Neural cell (in vitro differentiated cells): Measurements from ENCODE around the gene CCS. TPM values are rescaled to one million over a fixed set of nuclear protein-coding genes. Genes with fewer than 3 reads are reported as not detected.
"Not testable (repeated sequence)": the region's sequence is repeated elsewhere in the genome, so short reads cannot be mapped to it uniquely, and the experiment has no call there.

Experiments used
- H2AFZ ChIP-seq: fragments of 200-600, 300-800 bp; sonication (generic), shearing (Covaris generic); 2 replicates; pipeline ENCODE4 v1.6.0; 2014; ENCODE audit warnings: low read depth, mild to moderate bottlenecking, antibody characterized with exemption, low read length, moderate library complexity
- H3F3A ChIP-seq: fragments of 200-600 bp; shearing (Covaris generic); 2 replicates; pipeline ENCODE4 v1.6.1; 2016; ENCODE audit warnings: mild to moderate bottlenecking, moderate library complexity, mixed read lengths, antibody characterized with exemption, low read length; ENCODE audit not compliant: insufficient read depth, poor library complexity, severe bottlenecking
- H3K27ac ChIP-seq: fragments of 200-600, 300-800 bp; sonication (generic), shearing (Covaris generic); 2 replicates; pipeline ENCODE4 v1.5.1; 2014; ENCODE audit warnings: mild to moderate bottlenecking, low read length, moderate library complexity
- H3K27me3 ChIP-seq: fragments of 300-800, 200-600 bp; sonication (generic), shearing (Covaris generic); 2 replicates; pipeline ENCODE4 v1.6.0; 2014; ENCODE audit warnings: mild to moderate bottlenecking, low read depth, low read length, moderate library complexity; ENCODE audit not compliant: insufficient read depth
- H3K36me3 ChIP-seq: fragments of 300-800, 200-600 bp; sonication (generic), shearing (Covaris generic); 2 replicates; pipeline ENCODE4 v1.5.1; 2014; ENCODE audit warnings: mild to moderate bottlenecking, antibody characterized with exemption, low read length, moderate library complexity; ENCODE audit not compliant: insufficient read depth
- H3K4me2 ChIP-seq: fragments of 300-800, 200-600 bp; sonication (generic), shearing (Covaris generic); 2 replicates; pipeline ENCODE4 v1.6.0; 2014; ENCODE audit warnings: mild to moderate bottlenecking, low read length
- H3K4me3 ChIP-seq: fragments of 300-800, 200-600 bp; sonication (generic), shearing (Covaris generic); 2 replicates; pipeline ENCODE4 v1.5.1; 2014; ENCODE audit warnings: mild to moderate bottlenecking, low read length, moderate library complexity
- H3K79me2 ChIP-seq: fragments of 200-600 bp; shearing (Covaris generic); replicated peaks from 2 replicates; pipeline ENCODE4 v1.6.0; 2014; ENCODE audit warnings: mild to moderate bottlenecking, low read length, moderate library complexity; ENCODE audit not compliant: insufficient read depth
- H3K9ac ChIP-seq: fragments of 300-800, 200-600 bp; sonication (generic), shearing (Covaris generic); 2 replicates; pipeline ENCODE4 v1.6.1; 2016; ENCODE audit warnings: mild to moderate bottlenecking, low read length, mixed read lengths
- H3K9me2 ChIP-seq: fragments of 200-600 bp; shearing (Covaris generic); 2 replicates; pipeline ENCODE4 v1.6.1; 2016; ENCODE audit warnings: mild to moderate bottlenecking, low read length, mixed read lengths; ENCODE audit not compliant: insufficient read depth
- H3K9me3 ChIP-seq: fragments of 200-600, 300-800 bp; sonication (generic), shearing (Covaris generic); 2 replicates; pipeline ENCODE4 v1.6.1; 2016; ENCODE audit warnings: mild to moderate bottlenecking, mixed run types, low read length, moderate library complexity, mixed read lengths
- H4K20me1 ChIP-seq: fragments of 200-600 bp; shearing (Covaris generic); 2 replicates; pipeline ENCODE4 v1.6.1; 2016; ENCODE audit warnings: mild to moderate bottlenecking, mixed run types; ENCODE audit not compliant: insufficient read depth
- CTCF ChIP-seq: fragments of 450-650 bp; IDR thresholded peaks from 2 replicates; pipeline ENCODE4 v1.5.1; 2014; ENCODE audit warnings: antibody characterized with exemption, mild to moderate bottlenecking, moderate library complexity; ENCODE audit not compliant: poor library complexity, severe bottlenecking
- EP300 ChIP-seq: fragments of 450-650 bp; conservative IDR thresholded peaks from 2 replicates; pipeline ENCODE4 v1.6.1; 2014; ENCODE audit warnings: antibody characterized with exemption, mild to moderate bottlenecking, moderate library complexity; ENCODE audit not compliant: poor library complexity, severe bottlenecking
- EZH2 ChIP-seq: fragments of 200-600, 300-800 bp; shearing (Covaris generic), sonication (generic); IDR thresholded peaks from 2 replicates; pipeline ENCODE4 v1.6.1; 2014; ENCODE audit warnings: antibody characterized with exemption, low read length, borderline replicate concordance, mild to moderate bottlenecking; ENCODE audit not compliant: insufficient read depth, poor library complexity, severe bottlenecking
- MXI1 ChIP-seq: fragments of 450-650 bp; conservative IDR thresholded peaks from 2 replicates; pipeline ENCODE4 v1.6.1; 2014; ENCODE audit warnings: antibody characterized with exemption, mild to moderate bottlenecking; ENCODE audit not compliant: poor library complexity, severe bottlenecking
- POLR2AphosphoS5 ChIP-seq: IDR thresholded peaks from 2 replicates; pipeline ENCODE4 v1.6.1; 2012
- RAD21 ChIP-seq: fragments of 450-650 bp; conservative IDR thresholded peaks from 2 replicates; pipeline ENCODE4 v1.6.1; 2014; ENCODE audit warnings: antibody characterized with exemption, mild to moderate bottlenecking, moderate library complexity
- SMC3 ChIP-seq: fragments of 450-650 bp; conservative IDR thresholded peaks from 2 replicates; pipeline ENCODE4 v1.6.1; 2014; ENCODE audit warnings: antibody characterized with exemption, mild to moderate bottlenecking, moderate library complexity; ENCODE audit not compliant: poor library complexity
- TAF1 ChIP-seq: IDR thresholded peaks from 2 replicates; pipeline ENCODE4 v1.6.1; 2012; ENCODE audit warnings: low read depth
- polyA plus RNA-seq: library from polyadenylated mRNA; depleted of rRNA; stranded (reverse); fragments of >200 nt; gene quantifications from 2 replicates; pipeline ENCODE4 v1.2.3, GENCODE V29; 2014
- TF ChIP-seq, protein P1 (sequence below): IDR thresholded peaks from 2 replicates; pipeline ENCODE4 v1.6.1; 2012; ENCODE audit warnings: borderline replicate concordance

The CCS gene
- polyA plus RNA-seq, 1 donor from 2014 or later: 40.8 TPM

- H3F3A ChIP-seq: no peaks in the 10 kb centered on the region
- H3K9ac ChIP-seq: no peak overlapping the region
- no peaks in the 10 kb centered on the region for H3K27me3 ChIP-seq
- no peaks in the 10 kb centered on the region for H3K36me3 ChIP-seq
- no peak overlapping the region for H2AFZ ChIP-seq
- TF ChIP-seq SMC3 (no peak), EP300 (no peak), RAD21 (no peak), TAF1 (no peak), CTCF (no peak), POLR2AphosphoS5 (no peak), EZH2 (no peak), MXI1 (no peak)
- TF ChIP-seq, protein P1, sequence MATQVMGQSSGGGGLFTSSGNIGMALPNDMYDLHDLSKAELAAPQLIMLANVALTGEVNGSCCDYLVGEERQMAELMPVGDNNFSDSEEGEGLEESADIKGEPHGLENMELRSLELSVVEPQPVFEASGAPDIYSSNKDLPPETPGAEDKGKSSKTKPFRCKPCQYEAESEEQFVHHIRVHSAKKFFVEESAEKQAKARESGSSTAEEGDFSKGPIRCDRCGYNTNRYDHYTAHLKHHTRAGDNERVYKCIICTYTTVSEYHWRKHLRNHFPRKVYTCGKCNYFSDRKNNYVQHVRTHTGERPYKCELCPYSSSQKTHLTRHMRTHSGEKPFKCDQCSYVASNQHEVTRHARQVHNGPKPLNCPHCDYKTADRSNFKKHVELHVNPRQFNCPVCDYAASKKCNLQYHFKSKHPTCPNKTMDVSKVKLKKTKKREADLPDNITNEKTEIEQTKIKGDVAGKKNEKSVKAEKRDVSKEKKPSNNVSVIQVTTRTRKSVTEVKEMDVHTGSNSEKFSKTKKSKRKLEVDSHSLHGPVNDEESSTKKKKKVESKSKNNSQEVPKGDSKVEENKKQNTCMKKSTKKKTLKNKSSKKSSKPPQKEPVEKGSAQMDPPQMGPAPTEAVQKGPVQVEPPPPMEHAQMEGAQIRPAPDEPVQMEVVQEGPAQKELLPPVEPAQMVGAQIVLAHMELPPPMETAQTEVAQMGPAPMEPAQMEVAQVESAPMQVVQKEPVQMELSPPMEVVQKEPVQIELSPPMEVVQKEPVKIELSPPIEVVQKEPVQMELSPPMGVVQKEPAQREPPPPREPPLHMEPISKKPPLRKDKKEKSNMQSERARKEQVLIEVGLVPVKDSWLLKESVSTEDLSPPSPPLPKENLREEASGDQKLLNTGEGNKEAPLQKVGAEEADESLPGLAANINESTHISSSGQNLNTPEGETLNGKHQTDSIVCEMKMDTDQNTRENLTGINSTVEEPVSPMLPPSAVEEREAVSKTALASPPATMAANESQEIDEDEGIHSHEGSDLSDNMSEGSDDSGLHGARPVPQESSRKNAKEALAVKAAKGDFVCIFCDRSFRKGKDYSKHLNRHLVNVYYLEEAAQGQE: no peak
- H3K79me2 ChIP-seq: no peaks in the 10 kb centered on the region
- H3K9me2 ChIP-seq: no peaks in the 10 kb centered on the region
- H3K4me2 ChIP-seq: no peak overlapping the region
- H3K27ac ChIP-seq: no peak overlapping the region
- H3K9me3 ChIP-seq: no peaks in the 10 kb centered on the region
- H3K4me3 ChIP-seq: no peak overlapping the region
- H4K20me1 ChIP-seq: no peaks in the 10 kb centered on the region
Observed at GRCh38 chr11:66603072-66603471, 10.1 kb downstream of the CCS start.

- no peaks in the 10 kb centered on the region for H3K9me2 ChIP-seq
- H3K9me3 ChIP-seq: no peaks in the 10 kb centered on the region
- no peaks in the 10 kb centered on the region for H3K36me3 ChIP-seq
- no peak overlapping the region for H2AFZ ChIP-seq
- TF ChIP-seq TAF1: no peak
- no peak for TF ChIP-seq EP300
- H3K4me3 ChIP-seq: no peak overlapping the region
- no peak overlapping the region for H3K27ac ChIP-seq
- no peaks in the 10 kb centered on the region for H3K27me3 ChIP-seq
- no peak overlapping the region for H3K9ac ChIP-seq
- no peaks in the 10 kb centered on the region for H3F3A ChIP-seq
- no peak overlapping the region for H3K4me2 ChIP-seq
- H3K79me2 ChIP-seq: no peaks in the 10 kb centered on the region
- H4K20me1 ChIP-seq: no peaks in the 10 kb centered on the region
Observed at GRCh38 chr11:66604155-66604554, 11.2 kb downstream of the CCS start.

DNA sequence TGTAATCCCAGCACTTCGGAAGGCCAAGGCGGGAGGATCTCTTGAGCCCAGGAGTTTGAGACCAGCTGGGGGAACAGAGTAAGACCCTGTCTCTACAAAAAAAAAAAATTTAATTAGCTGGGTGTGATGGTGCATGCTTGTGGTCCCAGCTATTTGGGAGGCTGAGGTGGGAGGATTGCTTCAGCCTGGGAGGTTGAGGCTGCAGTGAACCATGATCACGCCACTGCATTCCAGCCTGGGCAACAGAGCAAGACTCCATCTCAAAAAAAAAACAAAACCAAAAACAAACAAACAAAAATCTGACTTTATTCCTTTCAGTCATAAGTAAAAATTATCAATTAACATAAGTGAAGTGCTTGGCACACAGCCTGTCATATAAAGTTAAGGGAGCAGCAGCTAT, 13.6 kb downstream of the CCS start:
- not testable (repeated sequence) for H3K4me3 ChIP-seq, H2AFZ ChIP-seq, H3K27ac ChIP-seq, H3K27me3 ChIP-seq, H4K20me1 ChIP-seq, H3K79me2 ChIP-seq, H3K9me3 ChIP-seq, H3K36me3 ChIP-seq, H3K4me2 ChIP-seq, H3K9ac ChIP-seq, H3K9me2 ChIP-seq, H3F3A ChIP-seq
